GM12878 (cell line): ENCODE measurements around the gene NDUFC2. TPM values are rescaled to one million over a fixed set of nuclear protein-coding genes. Genes with fewer than 3 reads are reported as not detected.

ENCODE experiments used
- ATAC-seq: fragments of 200-7000 bp; cut with Tn5 transposase; 3 replicates; pipeline ENCODE4 v1.9.1; 2020; ENCODE audit warnings: mild to moderate bottlenecking, moderate library complexity
- BruUV-seq: library from RNA; stranded (reverse); fragments of 400-500 nt; replicated peaks from 2 replicates; lab custom pipeline; 2021; lab: Mats Ljungman, UMichigan
- CTCF ChIA-PET: fragments of 300-600 bp; sonication (Branson Sonifier 250); formaldehyde crosslinking; extraction: SDS; loops from one replicate; lab custom pipeline; 2021; ENCODE audit warnings: inconsistent platforms; lab: Yijun Ruan, JAX
- POLR2A ChIA-PET: fragments of 350-600 bp; formaldehyde crosslinking; extraction: SDS; loops from one replicate; lab custom pipeline; 2021; ENCODE audit warnings: inconsistent platforms; lab: Charles Lee
- RAD21 ChIA-PET: fragments of 300-600 bp; sonication (Branson Sonifier 250); formaldehyde crosslinking; loops from one replicate; lab custom pipeline; 2023; ENCODE audit warnings: antibody characterized with exemption; ENCODE audit not compliant: unreplicated experiment; lab: Charles Lee
- SMC1A ChIA-PET: fragments of 300-600 bp; sonication (Branson Sonifier 250); formaldehyde crosslinking; loops from one replicate; lab custom pipeline; 2023; ENCODE audit not compliant: unreplicated experiment, uncharacterized antibody; lab: Charles Lee
- DNase-seq: peaks from one replicate; pipeline ENCODE4 v3.0.0-alpha.2; 2011; ENCODE audit warnings: low read depth, low spot score
- FAIRE-seq: peaks from 3 replicates; lab custom pipeline; 2011; peaks lifted over from hg19 to GRCh38; lab: Jason Lieb, UNC
- H2AFZ ChIP-seq: 2 replicates; pipeline ENCODE4 v1.6.0; 2011; ENCODE audit warnings: low read depth, low read length, control low read depth; ENCODE audit not compliant: control insufficient read depth
- H3K27ac ChIP-seq: 2 replicates; pipeline ENCODE4 v1.5.1; 2011; ENCODE audit warnings: control low read depth; ENCODE audit not compliant: control insufficient read depth, insufficient read depth
- H3K27me3 ChIP-seq, 2 experiments: replicated peaks in 1 of 2; 2 replicates each; pipeline versions ENCODE4 v1.6.0 to v1.6.1; 2011; ENCODE audit warnings: low read length in 1 of 2; ENCODE audit not compliant: control insufficient read depth in 2 of 2, insufficient read depth in 2 of 2
- H3K36me3 ChIP-seq, 2 experiments: 2 replicates each; pipeline ENCODE4 v1.5.1; 2011; ENCODE audit warnings: low read length in 1 of 2; ENCODE audit not compliant: control insufficient read depth in 2 of 2, insufficient read depth in 2 of 2
- H3K4me1 ChIP-seq: 2 replicates; pipeline ENCODE4 v1.6.1; 2011; ENCODE audit warnings: mild to moderate bottlenecking, low read length, moderate library complexity, mixed read lengths; ENCODE audit not compliant: control insufficient read depth, insufficient read depth
- H3K4me2 ChIP-seq: 2 replicates; pipeline ENCODE4 v1.6.0; 2011; ENCODE audit warnings: control low read depth; ENCODE audit not compliant: control insufficient read depth, insufficient read depth
- H3K4me3 ChIP-seq: fragments of 200-600 bp; sonication (generic); 2 replicates; pipeline ENCODE4 v1.5.1; 2016
- H3K79me2 ChIP-seq: 2 replicates; pipeline ENCODE4 v1.6.0; 2011; ENCODE audit warnings: low read length; ENCODE audit not compliant: control insufficient read depth, insufficient read depth
- H3K9ac ChIP-seq: 2 replicates; pipeline ENCODE4 v1.8.0; 2011; ENCODE audit warnings: low read length, control low read depth, mixed read lengths; ENCODE audit not compliant: control insufficient read depth, insufficient read depth
- H3K9me3 ChIP-seq: replicated peaks from 3 replicates; pipeline ENCODE4 v1.5.1; 2011; ENCODE audit warnings: mild to moderate bottlenecking, low read length; ENCODE audit not compliant: control insufficient read depth, insufficient read depth
- H4K20me1 ChIP-seq: 2 replicates; pipeline ENCODE4 v1.6.0; 2011; ENCODE audit not compliant: control insufficient read depth, insufficient read depth
- ATF7 ChIP-seq: fragments of 450-650 bp; IDR thresholded peaks from 2 replicates; pipeline ENCODE4 v1.6.1; 2016; ENCODE audit warnings: low read depth, mild to moderate bottlenecking
- BRCA1 ChIP-seq: IDR thresholded peaks from 2 replicates; pipeline ENCODE4 v1.6.1; 2011; ENCODE audit warnings: low read depth, low read length, improper control_type of control experiment
- EGR1 ChIP-seq, 2 experiments: IDR thresholded peaks; 1 replicate in 1 of 2; 2 replicates in 1 of 2; pipeline ENCODE4 v1.6.1; 2011 to 2012; ENCODE audit warnings: low read depth in 2 of 2, low read length in 2 of 2, borderline replicate concordance in 1 of 2, mild to moderate bottlenecking in 1 of 2, moderate library complexity in 1 of 2
- HDAC6 ChIP-seq: fragments of 200-600 bp; sonication (generic); IDR thresholded peaks from one replicate; pipeline ENCODE4 v1.8.0; 2017; ENCODE audit warnings: antibody characterized with exemption; ENCODE audit not compliant: unreplicated experiment
- IRF3 ChIP-seq: fragments of 450-650 bp; IDR thresholded peaks from 2 replicates; pipeline ENCODE4 v1.6.1; 2014; ENCODE audit warnings: mild to moderate bottlenecking
- MEF2A ChIP-seq: IDR thresholded peaks from 2 replicates; pipeline ENCODE4 v1.6.1; 2011; ENCODE audit warnings: low read depth, mild to moderate bottlenecking, low read length, moderate library complexity; ENCODE audit not compliant: insufficient read depth
- MTA2 ChIP-seq: fragments of 450-650 bp; IDR thresholded peaks from 2 replicates; pipeline ENCODE4 v1.6.1; 2016; ENCODE audit warnings: low read depth, mild to moderate bottlenecking, moderate library complexity
- MXI1 ChIP-seq: fragments of 150-350 bp; IDR thresholded peaks from 2 replicates; pipeline ENCODE4 v1.6.1; 2011; ENCODE audit warnings: low read depth, mild to moderate bottlenecking, inconsistent platforms, low read length, improper control_type of control experiment
- NBN ChIP-seq: fragments of 450-650 bp; IDR thresholded peaks from 2 replicates; pipeline ENCODE4 v1.6.1; 2016
- NRF1 ChIP-seq: conservative IDR thresholded peaks from 2 replicates; pipeline ENCODE4 v1.6.1; 2011; ENCODE audit warnings: mild to moderate bottlenecking, low read depth, low read length, improper control_type of control experiment
- REST ChIP-seq: IDR thresholded peaks from 2 replicates; pipeline ENCODE4 v1.6.1; 2012; ENCODE audit warnings: mild to moderate bottlenecking, low read depth, low read length
- SMAD1 ChIP-seq: fragments of 450-650 bp; IDR thresholded peaks from 2 replicates; pipeline ENCODE4 v1.6.1; 2018; ENCODE audit warnings: mild to moderate bottlenecking, low read depth; ENCODE audit not compliant: partially characterized antibody
- SUPT20H ChIP-seq: IDR thresholded peaks from 2 replicates; pipeline ENCODE4 v1.6.1; 2011; ENCODE audit warnings: low read depth, mild to moderate bottlenecking, low read length, moderate library complexity, borderline replicate concordance; ENCODE audit not compliant: control insufficient read depth
- TAF1 ChIP-seq: IDR thresholded peaks from 2 replicates; pipeline ENCODE4 v1.6.1; 2011; ENCODE audit warnings: mild to moderate bottlenecking, low read depth, low read length, borderline replicate concordance
- ZNF217 ChIP-seq: fragments of 450-650 bp; IDR thresholded peaks from 2 replicates; pipeline ENCODE4 v1.6.1; 2017; ENCODE audit warnings: antibody characterized with exemption, mild to moderate bottlenecking
- ZZZ3 ChIP-seq: IDR thresholded peaks from 2 replicates; pipeline ENCODE4 v1.6.1; 2011; ENCODE audit warnings: low read depth; ENCODE audit not compliant: control insufficient read depth, insufficient read length
- WGBS: methylation state at CpG from one replicate; pipeline ENCODE4 v1.1.6; 2016; ENCODE audit warnings: low lambda C conversion rate; ENCODE audit not compliant: insufficient replicate concordance, insufficient coverage; ENCODE audit errors: missing lambda C conversion rate; 5-methylcytosine and 5-hydroxymethylcytosine counted together
- in situ Hi-C: fragments of 300-500 bp; cut with MboI; formaldehyde crosslinking; loops from 9 replicates; pipeline ENCODE4 v1.14.3; 2018; ENCODE audit warnings: mixed read lengths
- intact Hi-C: fragments of 100-400 bp; cut with micrococcal nuclease; formaldehyde crosslinking; loops from one replicate; pipeline ENCODE4 v1.14.2; 2022; ENCODE audit not compliant: unreplicated experiment
- polyA plus RNA-seq, 11 experiments: library from polyadenylated mRNA; depleted of rRNA in 4 of 11; unstranded in 6 of 11; stranded (reverse) in 5 of 11; fragments of >200 nt; fragmentation: Nextera tagmentation in 4 of 11; fragmentation: Illumina TruSeq in 1 of 11; extraction: Ambion mirVana in 4 of 11; extraction: Trizol in 1 of 11; gene quantifications; 1 replicate in 1 of 11; 2 replicates in 10 of 11; pipeline versions ENCODE4 v1.2.1 to v1.2.3, GENCODE V29; 2011 to 2016; ENCODE audit warnings: inconsistent platforms in 2 of 11, missing spikeins in 2 of 11, low read depth in 1 of 11
- total RNA-seq, 4 experiments: library from RNA; depleted of rRNA in 3 of 4; stranded (reverse); fragments of >200 nt in 3 of 4; fragmentation: Illumina TruSeq in 1 of 4; extraction: Trizol in 1 of 4; gene quantifications; 2 replicates each; pipeline versions ENCODE4 v1.2.1 to v1.2.3, GENCODE V29; 2013 to 2021

Gene NDUFC2
- total and polyA plus RNA-seq, 10 of the 15 experiments (the other 5 are each of a cell fraction or from before 2014, with no cell fraction given): 103 to 529 (median 192) TPM

GRCh38 chr11:78069465-78069864 is 10.2 kb downstream of the NDUFC2 start (continued):
- no peak for TF ChIP-seq REST
- TF ChIP-seq ZNF217: no peak
- TF ChIP-seq EGR1 (IDR thresholded peaks at IDR 0.05; ENCODE audit: borderline replicate concordance in 1 of 2, low read depth in 2 of 2, low read length in 2 of 2): no peak
- no peak for TF ChIP-seq MTA2
- no peak for TF ChIP-seq HDAC6
- TF ChIP-seq ZZZ3: no peak
- no peak for TF ChIP-seq MEF2A

GRCh38 chr11:78067704-78068103 is 12.0 kb downstream of the NDUFC2 start:
- Histone ChIP-seq H3K27ac (no peak overlapping the region), H3K36me3 (peaks cover 3 to 16% of the 10 kb centered on the region in 2 experiments), H3K4me2 (no peak overlapping the region), H2AFZ (no peak overlapping the region), H3K4me1 (no peaks in the 10 kb centered on the region), H3K9ac (no peak overlapping the region), H3K4me3 (no peak overlapping the region), H3K27me3 (no peaks in the 10 kb centered on the region), H3K9me3 (no peaks in the 10 kb centered on the region), H4K20me1 (no peaks in the 10 kb centered on the region), H3K79me2 (no peaks in the 10 kb centered on the region; the same call in 1 of the 2 replicates)
- FAIRE-seq (no peak), ATAC-seq (no peak), DNase-seq (no peak)
- CTCF ChIA-PET: interaction anchor here (0.7 to 2.5 kb wide), 3 partner anchors 11 to 519 kb away, joined by 3 to 7 read pairs (median 3); no protein-coding TSS in a partner anchor
- TF ChIP-seq NBN: no peak
- no peak for TF ChIP-seq TAF1
- TF ChIP-seq IRF3: no peak
- TF ChIP-seq SMAD1: no peak
- TF ChIP-seq SUPT20H: no peak
- no peak for TF ChIP-seq MXI1
- TF ChIP-seq ATF7: no peak
- TF ChIP-seq NRF1: no peak
- TF ChIP-seq BRCA1: no peak
- SMC1A ChIA-PET: no interaction called here
- RAD21 ChIA-PET: no interaction called here
- BruUV-seq: no TSS peak
- in situ Hi-C loops (no loop called here), intact Hi-C loops (no loop called here)
- POLR2A ChIA-PET: no interaction called here
- 98% methylated on average over 4 of the region's 4 CpGs for WGBS
